Kasumi-1 (cell line): ENCODE data around the gene RHCG.
A peak's percentile ranks its signal among the peaks of the same experiment; 100 is the strongest.

Source experiments
- DNase-seq, 2 experiments: peaks; one replicate each; lab custom pipeline; 2025; lab: John Stamatoyannopoulos, UW

The RHCG gene

GRCh38 chr15:89496155-89497098 lies at the start of gene RHCG:
RHCG (minus strand) TSS chr15:89496583; CDS start chr15:89496544, 39 bp downstream.
- DNase-seq = peak; percentile 1 to 7

GRCh38 chr15:89543389-89543788 lies 47.0 kb upstream of the RHCG start:
- DNase-seq = no peak

- DNase-seq = no peak
Measured at GRCh38 chr15:89542369-89542768, 46.0 kb upstream of the RHCG start.

GRCh38 chr15:89539027-89539426 lies 42.6 kb upstream of the RHCG start:
- DNase-seq = no peak

- no peak for DNase-seq
Measured at GRCh38 chr15:89533861-89534544, 37.6 kb upstream of the RHCG start.

GRCh38 chr15:89531796-89532537 lies 35.6 kb upstream of the RHCG start:
- no peak for DNase-seq

- no peak for DNase-seq
Measured at GRCh38 chr15:89530976-89531375, 34.6 kb upstream of the RHCG start.

- no peak for DNase-seq
Measured at GRCh38 chr15:89528757-89529352, 32.5 kb upstream of the RHCG start.

- no peak for DNase-seq
Measured at GRCh38 chr15:89526601-89527441, 30.4 kb upstream of the RHCG start.

- no peak for DNase-seq
Measured at GRCh38 chr15:89526181-89526580, 29.8 kb upstream of the RHCG start.

GRCh38 chr15:89524184-89524583 lies 27.8 kb upstream of the RHCG start:
- no peak for DNase-seq

- no peak for DNase-seq
Measured at GRCh38 chr15:89523101-89523500, 26.7 kb upstream of the RHCG start.

- DNase-seq = no peak
Measured at GRCh38 chr15:89521605-89522004, 25.2 kb upstream of the RHCG start.

- DNase-seq = no peak
Measured at GRCh38 chr15:89515477-89515876, 19.1 kb upstream of the RHCG start.

- no peak for DNase-seq
Measured at GRCh38 chr15:89514596-89515406, 18.4 kb upstream of the RHCG start.

GRCh38 chr15:89514186-89514585 lies 17.8 kb upstream of the RHCG start:
- DNase-seq = no peak

GRCh38 chr15:89513284-89513683 lies 16.9 kb upstream of the RHCG start:
- no peak for DNase-seq

GRCh38 chr15:89512631-89513030 lies 16.2 kb upstream of the RHCG start:
- no peak for DNase-seq

GRCh38 chr15:89506026-89506686 lies 9.8 kb upstream of the RHCG start:
- no peak for DNase-seq

GRCh38 chr15:89504166-89504565 lies 7.8 kb upstream of the RHCG start:
- no peak for DNase-seq
